GM23338 (cell line): ENCODE measurements around the gene PCDH10. TPM values are rescaled to one million over a fixed set of nuclear protein-coding genes. Genes with fewer than 3 reads are reported as not detected.

Experiments
- CTCF ChIP-seq, 2 experiments: fragments of 200-600 bp in 1 of 2; sonication (generic) in 1 of 2; conservative IDR thresholded peaks; 2 replicates each; pipeline versions ENCODE4 v1.5.1 to v1.6.1; 2016 to 2017; ENCODE audit warnings: antibody characterized with exemption in 2 of 2, low read depth in 2 of 2, mild to moderate bottlenecking in 2 of 2, moderate library complexity in 1 of 2
- ETS1 ChIP-seq: IDR thresholded peaks from 2 replicates; pipeline ENCODE4 v1.6.1; 2016; ENCODE audit warnings: antibody characterized with exemption
- EZH2phosphoT487 ChIP-seq: fragments of 200-600 bp; sonication (generic); IDR thresholded peaks from one replicate; pipeline ENCODE4 v1.8.1; 2018; ENCODE audit warnings: antibody characterized with exemption; ENCODE audit not compliant: unreplicated experiment
- NANOG ChIP-seq: IDR thresholded peaks from 2 replicates; pipeline ENCODE4 v1.6.1; 2016; ENCODE audit warnings: antibody characterized with exemption, borderline replicate concordance
- STAT1 ChIP-seq: IDR thresholded peaks from one replicate; pipeline ENCODE4 v1.6.1; 2016; ENCODE audit warnings: antibody characterized with exemption; ENCODE audit not compliant: unreplicated experiment
- ZNF114 ChIP-seq: fragments of 250-450 bp; sonication (Bioruptor Pico); IDR thresholded peaks from 2 replicates; pipeline ENCODE4 v1.5.0; 2020; ENCODE audit warnings: mild to moderate bottlenecking, moderate library complexity
- ZNF462 ChIP-seq: fragments of 250-450 bp; sonication (Bioruptor Pico); IDR thresholded peaks from 2 replicates; pipeline ENCODE4 v1.5.0; 2020; ENCODE audit warnings: mild to moderate bottlenecking, moderate library complexity
- polyA plus RNA-seq: library from polyadenylated mRNA; unstranded; fragments of >200 nt; fragmentation: Nextera tagmentation; extraction: Ambion mirVana; gene quantifications from 2 replicates; pipeline ENCODE4 v1.2.1, GENCODE V29; 2016
- total RNA-seq: library from RNA; depleted of rRNA; stranded (reverse); fragments of >200 nt; shearing (Covaris generic); gene quantifications from 2 replicates; pipeline ENCODE4 v1.2.3, GENCODE V29; 2014

Gene PCDH10
- total and polyA plus RNA-seq, 2 experiments from 2014 or later: 1.2 to 4.0 TPM

- TF ChIP-seq ZNF462 (CRISPR knock-in tag) (no peak), EZH2phosphoT487 (no peak), ZNF114 (CRISPR knock-in tag) (no peak), NANOG (no peak), CTCF (conservative IDR thresholded peaks at IDR 0.05; ENCODE audit: low read depth in 2 of 2) (no peak), STAT1 (no peak), ETS1 (no peak)
These were observed 41.0 kb downstream of the PCDH10 start (continued) for GRCh38 chr4:133190098-133190497.
